GM18505 (cell line): ENCODE results near the gene LMX1A.

Experiments used
- ATAC-seq: cut with Tn5 transposase; IDR thresholded peaks from one replicate; pipeline ENCODE4 v1.9.1; 2021; ENCODE audit not compliant: unreplicated experiment
- POLR2A ChIP-seq: IDR thresholded peaks from 4 replicates; pipeline ENCODE4 v1.6.1; 2011; ENCODE audit warnings: borderline replicate concordance; ENCODE audit not compliant: insufficient read depth, insufficient read length; ENCODE audit errors: extremely low read depth

Gene LMX1A

DNA sequence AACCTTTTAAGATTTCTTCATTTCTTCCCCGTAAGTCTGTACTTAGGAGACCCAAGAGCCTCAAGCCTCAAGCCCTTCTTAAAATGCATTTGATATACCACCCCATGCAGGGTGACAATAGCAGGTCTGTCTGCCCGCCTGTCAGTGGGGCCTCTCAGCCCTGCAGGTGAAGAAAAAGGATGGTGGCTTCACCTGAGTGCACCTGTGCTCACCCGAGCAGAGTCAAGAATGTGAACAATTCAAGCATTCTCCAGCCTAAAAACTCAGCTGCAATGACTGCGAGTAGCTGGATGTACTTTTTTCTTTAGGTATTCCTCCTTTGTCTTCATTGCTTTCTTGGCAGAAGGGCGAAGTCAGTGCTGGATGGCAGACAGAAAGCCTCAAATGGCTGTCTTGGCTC, 203.3 kb downstream of the LMX1A start:
- TF ChIP-seq POLR2A: no peak
- ATAC-seq: no peak

DNA sequence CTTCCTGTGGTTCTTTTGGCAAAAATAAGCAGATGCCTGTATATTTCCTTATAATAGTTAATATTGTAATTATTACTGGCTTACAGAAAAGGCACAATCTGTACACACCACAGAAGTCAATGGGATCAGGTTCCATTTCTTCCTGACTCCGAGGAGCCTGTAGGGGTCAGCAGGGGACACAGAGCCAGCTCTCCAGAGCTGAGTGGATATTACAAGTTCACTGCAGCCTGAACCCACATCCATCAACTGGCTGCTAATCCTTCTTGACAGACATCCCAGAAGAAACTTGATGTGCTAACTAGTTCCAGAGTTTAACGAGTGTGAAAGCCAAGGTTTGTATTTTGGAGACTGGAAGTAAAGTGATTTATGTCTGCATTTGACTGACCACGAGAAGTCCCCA, 203.8 kb downstream of the LMX1A start:
- ATAC-seq: no peak
- TF ChIP-seq POLR2A: no peak

DNA sequence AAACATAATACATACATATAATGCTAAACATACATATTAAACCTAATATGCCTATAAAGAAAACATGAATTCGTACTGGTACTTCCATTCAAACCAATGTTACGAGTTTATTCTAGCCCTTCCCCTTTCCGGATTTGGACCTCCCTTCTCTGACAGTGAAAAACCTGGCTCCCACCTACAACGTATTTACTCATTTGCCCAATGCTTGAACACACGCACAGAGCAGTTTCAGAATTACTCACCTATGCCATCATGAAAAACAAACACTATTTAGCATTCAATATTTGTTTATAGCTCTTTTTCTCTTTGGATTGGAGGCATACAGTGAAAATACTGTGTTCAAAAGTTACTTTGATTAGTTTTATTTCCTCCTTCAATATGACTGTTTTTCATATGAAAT, 204.4 kb downstream of the LMX1A start:
- ATAC-seq: no peak

More for the DNA sequence above, 204.4 kb downstream of the LMX1A start:
- no peak for TF ChIP-seq POLR2A
